Measurements from ENCODE around the gene FAM181A. TPM values are rescaled to one million over a fixed set of nuclear protein-coding genes. Genes with fewer than 3 reads are reported as not detected.
A peak's percentile ranks its signal among the peaks of the same experiment; 100 is the strongest.

The FAM181A gene
- total RNA-seq, 1 experiment from 2014 or later: not detected

GRCh38 chr14:93903342-93904184 lies 23.6 kb upstream of the FAM181A start:
- TF ChIP-seq, protein P1, sequence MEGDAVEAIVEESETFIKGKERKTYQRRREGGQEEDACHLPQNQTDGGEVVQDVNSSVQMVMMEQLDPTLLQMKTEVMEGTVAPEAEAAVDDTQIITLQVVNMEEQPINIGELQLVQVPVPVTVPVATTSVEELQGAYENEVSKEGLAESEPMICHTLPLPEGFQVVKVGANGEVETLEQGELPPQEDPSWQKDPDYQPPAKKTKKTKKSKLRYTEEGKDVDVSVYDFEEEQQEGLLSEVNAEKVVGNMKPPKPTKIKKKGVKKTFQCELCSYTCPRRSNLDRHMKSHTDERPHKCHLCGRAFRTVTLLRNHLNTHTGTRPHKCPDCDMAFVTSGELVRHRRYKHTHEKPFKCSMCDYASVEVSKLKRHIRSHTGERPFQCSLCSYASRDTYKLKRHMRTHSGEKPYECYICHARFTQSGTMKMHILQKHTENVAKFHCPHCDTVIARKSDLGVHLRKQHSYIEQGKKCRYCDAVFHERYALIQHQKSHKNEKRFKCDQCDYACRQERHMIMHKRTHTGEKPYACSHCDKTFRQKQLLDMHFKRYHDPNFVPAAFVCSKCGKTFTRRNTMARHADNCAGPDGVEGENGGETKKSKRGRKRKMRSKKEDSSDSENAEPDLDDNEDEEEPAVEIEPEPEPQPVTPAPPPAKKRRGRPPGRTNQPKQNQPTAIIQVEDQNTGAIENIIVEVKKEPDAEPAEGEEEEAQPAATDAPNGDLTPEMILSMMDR (IDR thresholded peaks at IDR 0.05): peak; percentile 70
- TF ChIP-seq, protein P2, sequence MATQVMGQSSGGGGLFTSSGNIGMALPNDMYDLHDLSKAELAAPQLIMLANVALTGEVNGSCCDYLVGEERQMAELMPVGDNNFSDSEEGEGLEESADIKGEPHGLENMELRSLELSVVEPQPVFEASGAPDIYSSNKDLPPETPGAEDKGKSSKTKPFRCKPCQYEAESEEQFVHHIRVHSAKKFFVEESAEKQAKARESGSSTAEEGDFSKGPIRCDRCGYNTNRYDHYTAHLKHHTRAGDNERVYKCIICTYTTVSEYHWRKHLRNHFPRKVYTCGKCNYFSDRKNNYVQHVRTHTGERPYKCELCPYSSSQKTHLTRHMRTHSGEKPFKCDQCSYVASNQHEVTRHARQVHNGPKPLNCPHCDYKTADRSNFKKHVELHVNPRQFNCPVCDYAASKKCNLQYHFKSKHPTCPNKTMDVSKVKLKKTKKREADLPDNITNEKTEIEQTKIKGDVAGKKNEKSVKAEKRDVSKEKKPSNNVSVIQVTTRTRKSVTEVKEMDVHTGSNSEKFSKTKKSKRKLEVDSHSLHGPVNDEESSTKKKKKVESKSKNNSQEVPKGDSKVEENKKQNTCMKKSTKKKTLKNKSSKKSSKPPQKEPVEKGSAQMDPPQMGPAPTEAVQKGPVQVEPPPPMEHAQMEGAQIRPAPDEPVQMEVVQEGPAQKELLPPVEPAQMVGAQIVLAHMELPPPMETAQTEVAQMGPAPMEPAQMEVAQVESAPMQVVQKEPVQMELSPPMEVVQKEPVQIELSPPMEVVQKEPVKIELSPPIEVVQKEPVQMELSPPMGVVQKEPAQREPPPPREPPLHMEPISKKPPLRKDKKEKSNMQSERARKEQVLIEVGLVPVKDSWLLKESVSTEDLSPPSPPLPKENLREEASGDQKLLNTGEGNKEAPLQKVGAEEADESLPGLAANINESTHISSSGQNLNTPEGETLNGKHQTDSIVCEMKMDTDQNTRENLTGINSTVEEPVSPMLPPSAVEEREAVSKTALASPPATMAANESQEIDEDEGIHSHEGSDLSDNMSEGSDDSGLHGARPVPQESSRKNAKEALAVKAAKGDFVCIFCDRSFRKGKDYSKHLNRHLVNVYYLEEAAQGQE (IDR thresholded peaks at IDR 0.05; ENCODE audit: insufficient read depth in 1 of 2, low read depth in 2 of 2, low read length in 1 of 2): no peak
- ChIA-PET POLR2A (no interaction called here), CTCF (interaction anchor here (1.0 kb wide), 1 partner anchor 36 kb away, joined by 4 read pairs; no protein-coding TSS in a partner anchor)
- in situ Hi-C loops (cut with HindIII; ENCODE audit: low pct_unique_long_range_greater_than_20kb, low sequenced_read_pairs) (no loop called here), intact Hi-C loops (cut with micrococcal nuclease; ENCODE audit: unreplicated experiment) (no loop called here)
- H3K36me3 ChIP-seq (ENCODE audit: control insufficient read depth, insufficient read depth, low read length): no peaks in the 10 kb centered on the region
- H3K4me1 ChIP-seq (ENCODE audit: control insufficient read depth, insufficient read depth, low read length): no peaks in the 10 kb centered on the region; the same call in 1 of the 2 replicates
- no peak overlapping the region for H3K4me3 ChIP-seq (ENCODE audit: low read depth in 2 of 2, low read length in 2 of 2)
- DNase-seq (ENCODE audit: low read depth, low spot score) (no peak), ATAC-seq (no peak)
- no peaks in the 10 kb centered on the region; the same call in 1 of the 2 replicates for H3K27me3 ChIP-seq (ENCODE audit: control insufficient read depth, insufficient read depth, low read length)
- no TSS peak for BruUV-seq (replicated peaks)
- no peaks in the 10 kb centered on the region for H3K9me3 ChIP-seq (ENCODE audit: control insufficient read depth, insufficient read depth, low read depth, low read length)
- H3K27ac ChIP-seq (ENCODE audit: low read length): no peak overlapping the region

GRCh38 chr14:93905623-93906022 lies 21.5 kb upstream of the FAM181A start:
- Histone ChIP-seq H3K27me3 (ENCODE audit: control insufficient read depth, insufficient read depth, low read length) (no peaks in the 10 kb centered on the region; the same call in 1 of the 2 replicates), H3K4me3 (ENCODE audit: low read depth in 2 of 2, low read length in 2 of 2) (no peak overlapping the region), H3K4me1 (ENCODE audit: control insufficient read depth, insufficient read depth, low read length) (no peaks in the 10 kb centered on the region; the same call in 1 of the 2 replicates), H3K36me3 (ENCODE audit: control insufficient read depth, insufficient read depth, low read length) (no peaks in the 10 kb centered on the region), H3K9me3 (ENCODE audit: control insufficient read depth, insufficient read depth, low read depth, low read length) (no peaks in the 10 kb centered on the region), H3K27ac (ENCODE audit: low read length) (no peak overlapping the region)
- CTCF ChIA-PET: no interaction called here
- no peak for ATAC-seq
- in situ Hi-C loops (cut with HindIII; ENCODE audit: low pct_unique_long_range_greater_than_20kb, low sequenced_read_pairs): no loop called here
- intact Hi-C loops (cut with micrococcal nuclease; ENCODE audit: unreplicated experiment): no loop called here
- no TSS peak for BruUV-seq (replicated peaks)
- TF ChIP-seq, protein P2 (IDR thresholded peaks at IDR 0.05; ENCODE audit: insufficient read depth in 1 of 2, low read depth in 2 of 2, low read length in 1 of 2): no peak
- TF ChIP-seq TCF7L2 (IDR thresholded peaks at IDR 0.05; ENCODE audit: low read depth, low read length) (no peak), POLR2AphosphoS5 (IDR thresholded peaks at IDR 0.05; ENCODE audit: low read depth, low read length) (no peak)
- no peak for DNase-seq (ENCODE audit: low read depth, low spot score)
- POLR2A ChIA-PET: no interaction called here

All from Panc1 (cell line).